Choroid plexus epithelial cell (primary cell): Measurements from ENCODE around the gene OR5V1.

Experiments used
- DNase-seq: peaks from one replicate; pipeline ENCODE4 v3.0.0-alpha.2; 2010; ENCODE audit warnings: low read depth
- H3K4me3 ChIP-seq: 2 replicates; pipeline ENCODE4 v1.5.1; 2011; ENCODE audit warnings: low read depth, mild to moderate bottlenecking, control low read depth, low read length, moderate library complexity
- TF ChIP-seq, protein P1 (sequence below): conservative IDR thresholded peaks from 2 replicates; pipeline ENCODE4 v1.5.1; 2011; ENCODE audit warnings: low read depth, mild to moderate bottlenecking, control low read depth, inconsistent platforms, low read length, moderate library complexity

The OR5V1 gene

DNA sequence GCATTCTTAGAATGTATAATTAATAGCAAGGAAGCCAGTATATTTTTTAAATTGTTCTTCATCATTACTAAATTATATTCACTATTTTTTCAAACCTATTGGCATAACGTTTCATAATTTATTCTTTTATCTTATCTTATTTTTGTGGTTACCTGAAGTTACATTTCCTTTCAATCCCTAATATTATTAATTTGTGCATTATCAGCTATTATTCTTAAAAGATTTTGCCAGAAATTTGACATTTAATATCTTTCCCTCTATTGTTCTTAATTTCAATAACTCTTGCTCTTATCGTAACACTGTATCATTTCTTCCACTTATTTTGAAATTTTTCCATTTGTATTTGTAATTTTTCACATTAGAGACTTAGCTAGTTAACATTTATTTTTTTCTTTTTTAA, 48.7 kb downstream of the OR5V1 start:
- TF ChIP-seq, protein P1, sequence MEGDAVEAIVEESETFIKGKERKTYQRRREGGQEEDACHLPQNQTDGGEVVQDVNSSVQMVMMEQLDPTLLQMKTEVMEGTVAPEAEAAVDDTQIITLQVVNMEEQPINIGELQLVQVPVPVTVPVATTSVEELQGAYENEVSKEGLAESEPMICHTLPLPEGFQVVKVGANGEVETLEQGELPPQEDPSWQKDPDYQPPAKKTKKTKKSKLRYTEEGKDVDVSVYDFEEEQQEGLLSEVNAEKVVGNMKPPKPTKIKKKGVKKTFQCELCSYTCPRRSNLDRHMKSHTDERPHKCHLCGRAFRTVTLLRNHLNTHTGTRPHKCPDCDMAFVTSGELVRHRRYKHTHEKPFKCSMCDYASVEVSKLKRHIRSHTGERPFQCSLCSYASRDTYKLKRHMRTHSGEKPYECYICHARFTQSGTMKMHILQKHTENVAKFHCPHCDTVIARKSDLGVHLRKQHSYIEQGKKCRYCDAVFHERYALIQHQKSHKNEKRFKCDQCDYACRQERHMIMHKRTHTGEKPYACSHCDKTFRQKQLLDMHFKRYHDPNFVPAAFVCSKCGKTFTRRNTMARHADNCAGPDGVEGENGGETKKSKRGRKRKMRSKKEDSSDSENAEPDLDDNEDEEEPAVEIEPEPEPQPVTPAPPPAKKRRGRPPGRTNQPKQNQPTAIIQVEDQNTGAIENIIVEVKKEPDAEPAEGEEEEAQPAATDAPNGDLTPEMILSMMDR: no peak
- no peak for DNase-seq
- H3K4me3 ChIP-seq: no peak overlapping the region
